Vagina (tissue), 2 donors: ENCODE results near the gene MARCHF3. TPM values are rescaled to one million over a fixed set of nuclear protein-coding genes. Genes with fewer than 3 reads are reported as not detected.

Source experiments
- DNase-seq, 2 donors: peaks; one replicate each; pipeline ENCODE4 v3.0.0-alpha.2; 2017; ENCODE audit errors: extremely low spot score in 2 of 2
- H3K27ac ChIP-seq: fragments of 200-600 bp; sonication (generic); one replicate; pipeline ENCODE4 v1.5.1; 2019
- H3K27me3 ChIP-seq: fragments of 200-600 bp; sonication (generic); one replicate; pipeline ENCODE4 v1.5.1; 2019
- H3K36me3 ChIP-seq, 2 donors: fragments of 200-600 bp; sonication (generic); one replicate each; pipeline ENCODE4 v1.5.1; 2017 to 2019
- H3K4me1 ChIP-seq: fragments of 200-600 bp; sonication (generic); one replicate; pipeline ENCODE4 v1.5.1; 2019
- H3K4me3 ChIP-seq, 2 donors: fragments of 200-600 bp; sonication (generic); 1 replicate in 1 of 2; 2 replicates in 1 of 2; pipeline ENCODE4 v1.5.1; 2016 to 2019
- H3K9me3 ChIP-seq: fragments of 200-600 bp; sonication (generic); one replicate; pipeline ENCODE4 v1.5.1; 2019
- POLR2A ChIP-seq, 2 donors: fragments of 450-650 bp; IDR thresholded peaks; one replicate each; pipeline ENCODE4 v1.6.1; 2017; ENCODE audit warnings: antibody characterized with exemption in 2 of 2, mild to moderate bottlenecking in 2 of 2, moderate library complexity in 2 of 2
- POLR2AphosphoS5 ChIP-seq, 2 donors: sonication (generic); formaldehyde crosslinking; IDR thresholded peaks; one replicate each; pipeline ENCODE4 v1.9.0; 2017; ENCODE audit warnings: antibody characterized with exemption in 2 of 2, mild to moderate bottlenecking in 2 of 2, low read depth in 1 of 2; ENCODE audit not compliant: insufficient read depth in 1 of 2
- intact Hi-C: fragments of 100-400 bp; cut with DNase I; formaldehyde crosslinking; loops from one replicate; pipeline ENCODE4 v1.15.1; 2023
- total RNA-seq: library from RNA; depleted of rRNA; stranded (reverse); fragments of >200 nt; gene quantifications from one replicate; pipeline ENCODE4 v1.2.3, GENCODE V29; 2016
- TF ChIP-seq, protein P1 (sequence below), 3 experiments: fragments of 450-650 bp in 2 of 3; fragments of 200-600 bp in 1 of 3; sonication (generic) in 1 of 3; IDR thresholded peaks; one replicate each; pipeline ENCODE4 v1.5.1; 2017 to 2019; ENCODE audit warnings: antibody characterized with exemption in 3 of 3, mild to moderate bottlenecking in 2 of 3, moderate library complexity in 2 of 3

The MARCHF3 gene
- total RNA-seq, 1 donor from 2014 or later: 2.0 TPM

DNA sequence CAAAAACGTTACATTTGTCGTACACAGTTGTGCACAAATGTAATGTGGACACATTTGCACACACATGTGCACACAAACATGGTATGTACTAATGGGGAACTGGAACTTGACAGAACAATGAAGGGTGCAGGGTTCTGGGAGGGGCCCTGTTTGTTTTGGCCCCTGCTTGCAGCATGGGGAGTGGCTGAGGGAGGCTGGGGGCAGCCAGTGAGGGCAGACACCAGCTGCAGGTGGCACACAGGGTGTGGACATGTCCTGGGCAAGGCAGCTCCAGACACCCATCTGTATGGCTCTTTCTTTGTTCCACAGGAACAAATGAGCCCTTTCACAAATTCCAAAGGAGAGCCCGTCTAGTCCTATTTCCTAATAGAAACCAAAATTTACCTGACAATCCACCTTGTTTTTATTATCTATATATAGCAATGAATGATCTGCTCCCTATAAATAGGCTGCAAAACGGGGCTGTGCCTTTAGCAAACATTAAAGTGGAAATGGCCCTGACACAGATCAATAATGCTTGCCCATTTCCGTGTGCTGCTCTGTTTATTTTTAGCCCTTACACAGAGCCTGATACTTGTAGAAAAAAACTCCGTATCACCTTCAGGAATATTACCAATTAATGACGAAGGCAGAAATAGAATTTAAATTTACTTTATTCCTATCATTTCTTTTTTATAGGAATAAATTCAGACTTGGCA lies 26.4 kb downstream of the MARCHF3 start:
- Histone ChIP-seq H3K36me3 (no peaks in the 10 kb centered on the region), H3K4me3 (no peak overlapping the region), H3K27ac (no peak overlapping the region), H3K9me3 (no peaks in the 10 kb centered on the region), H3K27me3 (no peaks in the 10 kb centered on the region), H3K4me1 (no peaks in the 10 kb centered on the region)
- intact Hi-C loops: no loop called here
- DNase-seq: no peak
- TF ChIP-seq POLR2AphosphoS5 (IDR thresholded peaks at IDR 0.05; ENCODE audit: insufficient read depth in 1 of 2, low read depth in 1 of 2) (no peak), POLR2A (IDR thresholded peaks at IDR 0.05) (no peak)
- TF ChIP-seq, protein P1, sequence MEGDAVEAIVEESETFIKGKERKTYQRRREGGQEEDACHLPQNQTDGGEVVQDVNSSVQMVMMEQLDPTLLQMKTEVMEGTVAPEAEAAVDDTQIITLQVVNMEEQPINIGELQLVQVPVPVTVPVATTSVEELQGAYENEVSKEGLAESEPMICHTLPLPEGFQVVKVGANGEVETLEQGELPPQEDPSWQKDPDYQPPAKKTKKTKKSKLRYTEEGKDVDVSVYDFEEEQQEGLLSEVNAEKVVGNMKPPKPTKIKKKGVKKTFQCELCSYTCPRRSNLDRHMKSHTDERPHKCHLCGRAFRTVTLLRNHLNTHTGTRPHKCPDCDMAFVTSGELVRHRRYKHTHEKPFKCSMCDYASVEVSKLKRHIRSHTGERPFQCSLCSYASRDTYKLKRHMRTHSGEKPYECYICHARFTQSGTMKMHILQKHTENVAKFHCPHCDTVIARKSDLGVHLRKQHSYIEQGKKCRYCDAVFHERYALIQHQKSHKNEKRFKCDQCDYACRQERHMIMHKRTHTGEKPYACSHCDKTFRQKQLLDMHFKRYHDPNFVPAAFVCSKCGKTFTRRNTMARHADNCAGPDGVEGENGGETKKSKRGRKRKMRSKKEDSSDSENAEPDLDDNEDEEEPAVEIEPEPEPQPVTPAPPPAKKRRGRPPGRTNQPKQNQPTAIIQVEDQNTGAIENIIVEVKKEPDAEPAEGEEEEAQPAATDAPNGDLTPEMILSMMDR (IDR thresholded peaks at IDR 0.05): no peak

DNA sequence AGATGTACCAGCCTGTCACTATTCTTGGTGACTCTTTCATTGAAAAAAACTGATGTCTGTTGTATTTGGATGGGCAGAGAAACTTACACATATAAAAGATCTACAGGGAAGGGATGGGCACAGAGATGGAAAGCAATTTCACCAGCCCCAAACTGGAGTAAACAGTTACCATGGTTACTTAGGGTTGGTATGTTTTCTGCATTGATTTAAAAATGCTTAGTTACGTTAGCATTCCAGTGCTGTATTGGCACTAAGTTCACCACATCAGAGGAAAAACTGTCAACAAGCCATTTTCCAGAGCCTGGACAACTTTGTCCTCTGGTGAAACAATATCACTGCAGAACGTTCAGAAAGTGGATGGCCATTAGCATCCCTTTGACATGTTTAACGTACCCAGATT lies 28.0 kb downstream of the MARCHF3 start:
- Histone ChIP-seq H3K4me1 (no peaks in the 10 kb centered on the region), H3K9me3 (no peaks in the 10 kb centered on the region), H3K27ac (no peak overlapping the region), H3K4me3 (no peak overlapping the region), H3K27me3 (no peaks in the 10 kb centered on the region), H3K36me3 (no peaks in the 10 kb centered on the region)
- no peak for DNase-seq
- TF ChIP-seq POLR2AphosphoS5 (IDR thresholded peaks at IDR 0.05; ENCODE audit: insufficient read depth in 1 of 2, low read depth in 1 of 2): no peak
- no peak for TF ChIP-seq POLR2A (IDR thresholded peaks at IDR 0.05)
- TF ChIP-seq, protein P1 (IDR thresholded peaks at IDR 0.05): no peak
- intact Hi-C loops: no loop called here

DNA sequence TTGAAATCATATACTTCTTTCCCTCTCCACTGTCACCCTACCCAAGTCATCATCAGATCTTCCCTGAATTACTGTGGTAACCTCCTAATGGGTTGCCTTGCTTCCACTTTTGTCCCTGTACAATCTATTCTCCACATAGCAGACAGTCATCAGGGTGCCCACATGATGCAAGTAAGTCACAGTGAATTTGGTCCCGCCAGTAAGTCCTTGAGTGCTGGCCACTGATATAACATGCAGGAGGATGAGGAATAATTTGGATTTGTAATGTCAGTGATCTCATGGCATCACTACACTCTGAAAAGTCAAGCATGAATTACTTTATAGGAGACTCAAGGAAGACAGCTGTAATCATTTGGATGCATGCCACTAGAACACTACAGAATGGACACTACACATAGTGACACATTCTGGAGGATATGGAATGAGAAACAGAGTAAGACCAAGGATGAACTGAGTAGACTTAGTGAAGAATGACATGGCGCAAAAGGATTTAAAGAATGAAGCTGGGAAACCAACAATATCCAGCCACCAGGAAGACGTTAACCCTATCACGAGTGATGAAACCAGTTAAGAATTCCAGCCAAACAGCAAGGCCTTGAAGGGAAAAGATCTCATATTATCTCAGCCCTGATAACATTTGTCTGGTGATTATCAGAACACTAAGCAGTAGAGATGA lies 28.6 kb downstream of the MARCHF3 start:
- Histone ChIP-seq H3K27ac (no peak overlapping the region), H3K4me3 (no peak overlapping the region), H3K4me1 (no peaks in the 10 kb centered on the region), H3K9me3 (no peaks in the 10 kb centered on the region), H3K27me3 (no peaks in the 10 kb centered on the region), H3K36me3 (no peaks in the 10 kb centered on the region)
- intact Hi-C loops: no loop called here
- TF ChIP-seq, protein P1 (IDR thresholded peaks at IDR 0.05): no peak
- TF ChIP-seq POLR2AphosphoS5 (IDR thresholded peaks at IDR 0.05; ENCODE audit: insufficient read depth in 1 of 2, low read depth in 1 of 2) (no peak), POLR2A (IDR thresholded peaks at IDR 0.05) (no peak)
- DNase-seq: no peak

DNA sequence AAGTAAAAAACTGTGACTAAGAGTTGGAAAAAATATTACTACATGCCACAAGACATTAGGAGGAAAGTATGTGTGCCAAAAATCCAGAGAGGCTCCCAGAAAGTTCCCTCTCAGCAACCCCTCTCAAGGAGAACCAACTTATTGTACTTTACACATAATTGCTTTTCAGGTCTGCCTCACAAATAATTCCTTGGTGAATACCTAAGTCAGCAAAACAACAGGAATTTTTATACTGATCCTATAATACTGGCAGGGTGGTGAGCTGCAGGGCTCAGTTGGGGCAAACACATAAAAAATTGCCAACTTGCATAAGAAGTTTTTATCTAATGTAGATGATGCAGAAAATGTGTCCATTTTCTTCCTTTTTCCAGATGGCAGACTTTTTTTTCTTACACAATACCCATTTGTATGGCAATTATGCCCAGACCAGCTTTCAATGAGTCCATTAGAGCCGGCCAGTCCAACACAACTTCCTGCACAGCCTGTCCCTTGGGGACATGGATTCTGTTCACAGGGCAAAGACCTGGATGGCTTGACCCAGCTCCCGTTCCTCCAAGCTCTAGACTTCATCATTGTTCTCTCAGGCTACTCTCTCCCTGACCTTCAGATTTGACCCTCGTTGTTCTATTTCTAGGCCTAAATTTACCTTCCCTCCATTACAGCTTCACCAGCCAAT lies 31.3 kb downstream of the MARCHF3 start:
- DNase-seq: no peak
- Histone ChIP-seq H3K27ac (no peak overlapping the region), H3K4me1 (no peaks in the 10 kb centered on the region), H3K36me3 (no peaks in the 10 kb centered on the region), H3K4me3 (no peak overlapping the region), H3K9me3 (no peaks in the 10 kb centered on the region), H3K27me3 (no peaks in the 10 kb centered on the region)
- intact Hi-C loops: no loop called here
- TF ChIP-seq POLR2A (IDR thresholded peaks at IDR 0.05): no peak
- no peak for TF ChIP-seq POLR2AphosphoS5 (IDR thresholded peaks at IDR 0.05; ENCODE audit: insufficient read depth in 1 of 2, low read depth in 1 of 2)

DNA sequence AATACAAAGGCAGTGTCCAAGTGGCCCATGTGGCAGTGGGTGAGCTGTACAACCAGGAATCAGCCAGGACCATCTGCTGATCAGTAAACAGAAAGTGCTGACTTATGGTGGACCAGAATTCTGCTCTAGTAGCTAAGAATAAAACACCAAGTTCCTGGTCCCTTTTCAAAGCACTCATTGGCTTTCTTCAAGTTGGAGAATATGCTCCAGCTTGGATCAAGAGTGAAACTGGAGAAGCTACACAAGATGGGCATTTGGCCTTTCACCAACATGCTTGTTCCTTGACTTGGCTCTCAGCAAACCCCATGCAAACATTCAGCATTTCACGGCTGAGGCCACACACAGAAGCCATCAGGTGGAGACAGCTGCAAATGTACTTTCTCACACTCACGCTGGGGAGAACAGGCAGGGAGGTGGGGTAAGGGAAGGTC lies 32.1 kb downstream of the MARCHF3 start:
- no peaks in the 10 kb centered on the region for H3K9me3 ChIP-seq
- H3K4me1 ChIP-seq: no peaks in the 10 kb centered on the region
- H3K4me3 ChIP-seq: no peak overlapping the region
- TF ChIP-seq, protein P1 (IDR thresholded peaks at IDR 0.05): no peak
- TF ChIP-seq POLR2AphosphoS5 (IDR thresholded peaks at IDR 0.05; ENCODE audit: insufficient read depth in 1 of 2, low read depth in 1 of 2): no peak
- TF ChIP-seq POLR2A (IDR thresholded peaks at IDR 0.05): no peak
- no peaks in the 10 kb centered on the region for H3K36me3 ChIP-seq
- no peaks in the 10 kb centered on the region for H3K27me3 ChIP-seq
- no peak for DNase-seq
- intact Hi-C loops: no loop called here
- H3K27ac ChIP-seq: no peak overlapping the region
